ENCODE data around the gene ST6GALNAC4. TPM values are rescaled to one million over a fixed set of nuclear protein-coding genes. Genes with fewer than 3 reads are reported as not detected.
A peak's percentile ranks its signal among the peaks of the same experiment; 100 is the strongest.
"Not testable (repeated sequence)": the region's sequence is repeated elsewhere in the genome, so short reads cannot be mapped to it uniquely, and the experiment has no call there.

ST6GALNAC4 gene
- total RNA-seq, 4 donors from 2014 or later: 12.5 to 33.0 (median 23.8) TPM

DNA sequence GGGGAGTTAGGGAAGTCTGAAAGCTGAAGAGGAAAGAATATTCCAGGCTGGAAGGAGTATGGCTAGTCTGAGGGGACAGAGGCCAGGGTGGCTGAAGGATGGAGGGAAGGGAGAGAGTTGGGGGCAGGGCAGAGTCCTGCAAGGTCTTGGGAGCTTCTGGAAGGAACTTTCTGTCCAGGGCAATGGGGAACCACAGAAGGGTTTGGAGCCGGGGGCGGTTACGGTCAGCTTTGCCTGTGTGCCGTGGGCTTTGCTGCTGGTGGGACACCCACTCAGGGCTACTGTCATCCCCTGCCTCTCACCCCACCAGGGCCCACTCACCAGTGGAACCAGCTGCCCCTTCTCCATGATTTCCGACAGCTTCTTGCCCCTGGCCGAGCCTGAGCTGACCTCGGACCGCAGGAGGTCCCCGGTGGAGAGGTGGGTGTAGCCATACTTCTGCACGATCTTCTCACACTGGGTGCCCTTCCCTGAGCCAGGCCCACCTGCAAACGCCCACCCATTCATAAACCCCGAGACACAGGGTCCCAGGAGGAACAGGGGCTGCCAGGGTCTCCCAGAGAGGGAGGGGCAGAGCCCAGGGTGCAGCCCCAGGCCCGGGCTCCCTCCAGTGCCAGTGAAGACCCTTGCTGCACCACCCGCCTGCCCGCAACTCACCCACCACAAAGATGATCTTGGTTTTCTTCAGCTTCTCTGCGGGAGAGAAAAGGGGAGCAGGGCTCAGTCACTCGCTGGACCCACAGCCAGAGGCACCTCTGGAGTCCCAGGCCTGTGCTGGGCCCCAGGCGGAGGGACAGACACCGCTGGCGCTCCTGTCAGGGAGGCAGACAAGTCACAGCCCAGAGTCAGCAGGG lies 44.2 kb downstream of the ST6GALNAC4 start:
- H3K36me3 ChIP-seq: peaks cover 0 to 40% (median 9%) of the 10 kb centered on the region in 3 donors
- no peaks in the 10 kb centered on the region for H3K27me3 ChIP-seq
- 86 to 92% methylated on average over 6 to 11 of the region's 20 CpGs for WGBS, 2 donors
- DNase-seq: no peak
- H3K9me3 ChIP-seq: no peaks in the 10 kb centered on the region
- intact Hi-C loops (cut with DNase I): loop anchor here (10.0 kb wide), 1 partner anchor 138 kb away; the partner anchor contains the start of gene TOR2A
- TF ChIP-seq, protein P1, sequence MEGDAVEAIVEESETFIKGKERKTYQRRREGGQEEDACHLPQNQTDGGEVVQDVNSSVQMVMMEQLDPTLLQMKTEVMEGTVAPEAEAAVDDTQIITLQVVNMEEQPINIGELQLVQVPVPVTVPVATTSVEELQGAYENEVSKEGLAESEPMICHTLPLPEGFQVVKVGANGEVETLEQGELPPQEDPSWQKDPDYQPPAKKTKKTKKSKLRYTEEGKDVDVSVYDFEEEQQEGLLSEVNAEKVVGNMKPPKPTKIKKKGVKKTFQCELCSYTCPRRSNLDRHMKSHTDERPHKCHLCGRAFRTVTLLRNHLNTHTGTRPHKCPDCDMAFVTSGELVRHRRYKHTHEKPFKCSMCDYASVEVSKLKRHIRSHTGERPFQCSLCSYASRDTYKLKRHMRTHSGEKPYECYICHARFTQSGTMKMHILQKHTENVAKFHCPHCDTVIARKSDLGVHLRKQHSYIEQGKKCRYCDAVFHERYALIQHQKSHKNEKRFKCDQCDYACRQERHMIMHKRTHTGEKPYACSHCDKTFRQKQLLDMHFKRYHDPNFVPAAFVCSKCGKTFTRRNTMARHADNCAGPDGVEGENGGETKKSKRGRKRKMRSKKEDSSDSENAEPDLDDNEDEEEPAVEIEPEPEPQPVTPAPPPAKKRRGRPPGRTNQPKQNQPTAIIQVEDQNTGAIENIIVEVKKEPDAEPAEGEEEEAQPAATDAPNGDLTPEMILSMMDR (IDR thresholded peaks at IDR 0.05): no peak
- TF ChIP-seq POLR2A (IDR thresholded peaks at IDR 0.05): no peak
- no peak overlapping the region for H3K4me3 ChIP-seq
- no peak overlapping the region for H3K27ac ChIP-seq
- H3K4me1 ChIP-seq: peaks cover 27 to 64% (median 33%) of the 10 kb centered on the region in 3 donors

DNA sequence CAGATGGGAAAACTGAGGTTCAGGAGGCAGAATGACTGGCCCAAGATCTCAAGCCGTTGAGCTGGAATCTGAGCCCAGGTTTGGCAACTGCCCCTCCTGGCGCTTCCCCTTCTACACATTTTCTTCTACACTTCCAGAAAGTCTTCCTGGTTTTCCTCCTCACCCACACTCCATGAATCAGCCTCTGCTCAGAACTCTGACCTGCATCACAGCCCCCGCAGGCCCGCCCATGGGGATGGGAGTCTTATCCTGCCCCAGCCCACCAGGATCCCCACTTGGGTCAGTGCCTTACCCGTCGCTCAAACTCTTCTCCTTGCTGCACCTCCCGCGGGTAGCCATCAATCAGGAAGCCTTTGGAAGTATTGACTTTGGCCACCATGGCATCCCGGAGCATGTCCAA lies 45.3 kb downstream of the ST6GALNAC4 start:
- 83 to 88% methylated on average over 5 to 8 of the region's 9 CpGs for WGBS, 2 donors
- TF ChIP-seq POLR2A (IDR thresholded peaks at IDR 0.05): no peak
- TF ChIP-seq, protein P1 (IDR thresholded peaks at IDR 0.05): no peak
- peaks cover 22 to 54% (median 29%) of the 10 kb centered on the region in 3 donors for H3K4me1 ChIP-seq
- H3K36me3 ChIP-seq: peaks cover 0 to 44% (median 9%) of the 10 kb centered on the region in 3 donors
- H3K4me3 ChIP-seq: no peak overlapping the region
- DNase-seq: no peak
- no peak overlapping the region for H3K27ac ChIP-seq
- H3K9me3 ChIP-seq: no peaks in the 10 kb centered on the region
- intact Hi-C loops (cut with DNase I): loop anchor here (10.0 kb wide), 1 partner anchor 137 kb away; the partner anchor contains the start of gene TOR2A
- no peaks in the 10 kb centered on the region for H3K27me3 ChIP-seq

DNA sequence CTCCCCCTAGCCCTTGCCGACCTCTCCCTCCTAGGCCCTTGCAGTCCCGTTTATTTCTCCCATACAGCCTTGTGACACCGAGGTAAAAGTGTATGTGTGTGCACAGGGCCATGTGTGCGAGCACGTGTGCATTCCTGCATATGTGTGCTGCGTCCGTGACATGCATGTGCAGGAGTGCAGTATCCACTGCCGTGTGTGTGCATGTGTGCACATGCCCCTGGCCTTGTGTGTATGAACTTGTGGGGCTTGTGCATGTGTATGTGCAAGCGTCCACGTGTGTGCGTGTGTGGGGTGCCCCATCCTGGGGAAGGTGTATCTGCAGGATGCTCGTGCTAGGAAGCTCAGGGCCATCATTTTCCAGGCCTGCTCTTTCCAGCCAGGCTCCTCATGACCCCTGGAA lies 46.0 kb downstream of the ST6GALNAC4 start:
- Histone ChIP-seq H3K36me3 (peaks cover 0 to 44% (median 9%) of the 10 kb centered on the region in 3 donors), H3K27ac (no peak overlapping the region), H3K4me1 (peaks cover 16 to 47% (median 24%) of the 10 kb centered on the region in 3 donors), H3K9me3 (no peaks in the 10 kb centered on the region), H3K4me3 (no peak overlapping the region), H3K27me3 (no peaks in the 10 kb centered on the region)
- TF ChIP-seq, protein P1 (IDR thresholded peaks at IDR 0.05): no peak
- no peak for TF ChIP-seq POLR2A (IDR thresholded peaks at IDR 0.05)
- 77 to 88% methylated on average over 3 to 12 of the region's 12 CpGs for WGBS, 2 donors
- DNase-seq: no peak
- intact Hi-C loops (cut with DNase I): loop anchor here (10.0 kb wide), 1 partner anchor 136 kb away; the partner anchor contains the start of gene TOR2A

DNA sequence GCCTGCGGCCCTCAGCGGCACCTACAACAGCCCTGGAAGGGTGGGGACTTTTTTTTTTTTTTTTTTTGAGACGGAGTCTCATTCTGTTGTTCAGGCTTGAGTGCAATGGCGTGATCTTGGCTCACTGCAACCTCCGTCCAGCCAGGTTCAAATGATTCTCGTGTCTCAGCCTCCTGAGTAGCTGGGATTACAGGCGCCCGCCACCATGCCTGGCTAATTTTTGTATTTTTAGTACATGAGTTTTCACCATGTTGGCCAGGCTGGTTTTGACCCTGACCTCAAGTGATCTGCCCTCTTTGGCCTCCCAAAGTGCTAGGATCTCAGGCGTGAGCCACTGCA lies 46.7 kb downstream of the ST6GALNAC4 start:
- intact Hi-C loops (cut with DNase I): loop anchor here (10.0 kb wide), 1 partner anchor 135 kb away; the partner anchor contains the start of gene TOR2A
- H3K4me1 ChIP-seq: peaks cover 8 to 39% (median 19%) of the 10 kb centered on the region in 3 donors
- H3K36me3 ChIP-seq: peaks cover 0 to 44% (median 9%) of the 10 kb centered on the region in 3 donors
- not testable (repeated sequence) for H3K4me3 ChIP-seq, H3K27me3 ChIP-seq, H3K9me3 ChIP-seq, H3K27ac ChIP-seq, DNase-seq
- WGBS, 2 donors: 74 to 84% methylated on average over 6 to 7 of the region's 9 CpGs

DNA sequence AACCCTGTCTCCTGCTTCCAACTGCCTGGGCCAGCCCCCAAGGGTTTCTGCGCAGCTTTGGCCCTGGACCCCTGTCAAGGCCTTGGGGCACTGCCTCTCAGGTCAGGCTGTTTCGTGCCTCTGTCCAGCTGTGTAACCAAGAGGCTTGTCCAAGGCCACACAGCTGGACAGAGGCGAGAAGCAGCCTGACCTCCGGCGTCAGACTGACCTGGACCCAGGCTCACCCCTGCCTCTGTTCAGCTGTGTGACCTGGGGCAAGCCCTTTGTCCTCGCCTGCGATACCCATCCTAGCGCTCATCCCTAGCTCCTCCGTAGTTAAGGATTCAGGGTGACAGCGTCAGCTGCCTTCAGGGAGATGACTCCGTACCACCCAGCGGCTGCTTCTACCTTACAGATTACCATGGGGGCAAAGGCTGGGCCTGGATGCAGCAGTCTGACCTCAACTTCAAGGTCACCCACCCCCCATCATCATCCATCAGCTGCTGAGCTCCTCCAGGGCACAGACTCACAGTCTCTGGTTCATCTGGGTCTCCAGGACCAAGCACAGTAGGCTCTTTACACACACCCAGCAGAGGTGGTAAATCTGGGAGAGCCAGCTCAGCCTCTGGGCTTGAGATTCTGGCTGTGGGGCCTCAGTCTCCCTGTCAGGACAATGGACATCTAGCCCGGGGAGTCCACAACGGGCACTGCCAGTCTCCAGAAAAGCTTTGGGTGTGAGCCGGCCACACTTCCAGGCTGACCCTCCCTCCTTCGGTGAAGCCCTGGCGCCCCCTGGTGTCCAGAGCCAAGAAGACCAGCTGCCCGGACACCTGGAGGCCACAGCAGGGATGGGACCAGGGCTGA lies 47.3 kb downstream of the ST6GALNAC4 start:
- Histone ChIP-seq H3K27ac (peak overlapping the region in 1 of 4 donors; percentile 36), H3K36me3 (peaks cover 0 to 44% (median 9%) of the 10 kb centered on the region in 3 donors), H3K4me1 (peaks cover 6 to 34% (median 13%) of the 10 kb centered on the region in 3 donors), H3K27me3 (no peaks in the 10 kb centered on the region), H3K4me3 (no peak overlapping the region), H3K9me3 (no peaks in the 10 kb centered on the region)
- TF ChIP-seq, protein P1 (IDR thresholded peaks at IDR 0.05): peak; percentile 54 to 94 (median 88)
- no peak for TF ChIP-seq POLR2A (IDR thresholded peaks at IDR 0.05)
- WGBS, 2 donors: 92% methylated on average over 7 to 9 of the region's 18 CpGs
- DNase-seq: no peak
- intact Hi-C loops (cut with DNase I): loop anchor here (10.0 kb wide), 1 partner anchor 135 kb away; the partner anchor contains the start of gene TOR2A

Measured in esophagus squamous epithelium (tissue), 5 donors.